ENCODE measurements around the gene TRAK2.

Gene TRAK2

GRCh38 chr2:201414099-201415023 lies 36.9 kb downstream of the TRAK2 start:
- Histone ChIP-seq H2BK5ac (ENCODE audit: low read depth, low read length, poor library complexity) (no peak overlapping the region), H3K9me3 (ENCODE audit: insufficient read depth, low read depth, low read length) (no peaks in the 10 kb centered on the region), H3K4me1 (ENCODE audit: control insufficient read depth in 1 of 2, insufficient read depth in 2 of 2, low read length in 2 of 2) (peaks cover 0 to 3% of the 10 kb centered on the region in 2 experiments), H3K36me3 (ENCODE audit: control insufficient read depth in 1 of 2, insufficient read depth in 2 of 2, low read length in 2 of 2) (no peaks in the 10 kb centered on the region), H3K4ac (ENCODE audit: low read depth, low read length) (no peak overlapping the region), H3K27ac (ENCODE audit: low read depth, low read length) (no peak overlapping the region), H2AFZ (ENCODE audit: insufficient read depth, low read length, poor library complexity) (no peak overlapping the region), H3K9ac (ENCODE audit: low read length) (no peak overlapping the region), H3K79me2 (ENCODE audit: control insufficient read depth, insufficient read depth, low read length, poor library complexity) (no peaks in the 10 kb centered on the region), H3K23ac (ENCODE audit: low read length) (no peak overlapping the region), H3K4me2 (ENCODE audit: low read length) (no peak overlapping the region), H2BK12ac (ENCODE audit: low read length) (no peak overlapping the region), H3K18ac (ENCODE audit: low read length) (no peak overlapping the region), H4K91ac (ENCODE audit: low read depth, low read length) (no peak overlapping the region), H4K8ac (ENCODE audit: low read depth, low read length) (no peak overlapping the region), H3K4me3 (ENCODE audit: low read depth, low read length) (no peak overlapping the region), H4K12ac (ENCODE audit: low read depth, low read length) (no peak overlapping the region), H3K14ac (ENCODE audit: low read length) (no peak overlapping the region), H3K27me3 (ENCODE audit: insufficient read depth, low read length) (no peaks in the 10 kb centered on the region), H2BK120ac (ENCODE audit: insufficient read depth, low read length, poor library complexity) (no peak overlapping the region), H2AK5ac (ENCODE audit: low read length) (no peak overlapping the region), H3K79me1 (ENCODE audit: low read length) (no peaks in the 10 kb centered on the region)
- WGBS (ENCODE audit: extremely low coverage, insufficient coverage, insufficient read length): no CpG with 5 or more reads among the region's 3 CpGs
- DNase-seq: no peak

GRCh38 chr2:201413552-201413951 lies 37.7 kb downstream of the TRAK2 start:
- Histone ChIP-seq H4K8ac (ENCODE audit: low read depth, low read length) (no peak overlapping the region), H3K23ac (ENCODE audit: low read length) (no peak overlapping the region), H2BK12ac (ENCODE audit: low read length) (no peak overlapping the region), H2AFZ (ENCODE audit: insufficient read depth, low read length, poor library complexity) (no peak overlapping the region), H3K9me3 (ENCODE audit: insufficient read depth, low read depth, low read length) (no peaks in the 10 kb centered on the region), H3K4me1 (ENCODE audit: control insufficient read depth in 1 of 2, insufficient read depth in 2 of 2, low read length in 2 of 2) (peaks cover 0 to 3% of the 10 kb centered on the region in 2 experiments), H3K4me2 (ENCODE audit: low read length) (no peak overlapping the region), H3K4ac (ENCODE audit: low read depth, low read length) (no peak overlapping the region), H3K9ac (ENCODE audit: low read length) (no peak overlapping the region), H3K18ac (ENCODE audit: low read length) (no peak overlapping the region), H4K91ac (ENCODE audit: low read depth, low read length) (no peak overlapping the region), H2BK120ac (ENCODE audit: insufficient read depth, low read length, poor library complexity) (no peak overlapping the region), H2BK5ac (ENCODE audit: low read depth, low read length, poor library complexity) (no peak overlapping the region), H3K27me3 (ENCODE audit: insufficient read depth, low read length) (no peaks in the 10 kb centered on the region), H3K79me2 (ENCODE audit: control insufficient read depth, insufficient read depth, low read length, poor library complexity) (no peaks in the 10 kb centered on the region), H3K79me1 (ENCODE audit: low read length) (no peaks in the 10 kb centered on the region), H4K12ac (ENCODE audit: low read depth, low read length) (no peak overlapping the region), H2AK5ac (ENCODE audit: low read length) (no peak overlapping the region), H3K27ac (ENCODE audit: low read depth, low read length) (no peak overlapping the region), H3K4me3 (ENCODE audit: low read depth, low read length) (no peak overlapping the region), H3K14ac (ENCODE audit: low read length) (no peak overlapping the region), H3K36me3 (ENCODE audit: control insufficient read depth in 1 of 2, insufficient read depth in 2 of 2, low read length in 2 of 2) (no peaks in the 10 kb centered on the region)
- no peak for DNase-seq
- WGBS (ENCODE audit: extremely low coverage, insufficient coverage, insufficient read length): no CpG with 5 or more reads among the region's 4 CpGs

GRCh38 chr2:201413143-201413542 lies 38.1 kb downstream of the TRAK2 start:
- H2AFZ ChIP-seq (ENCODE audit: insufficient read depth, low read length, poor library complexity): no peak overlapping the region
- DNase-seq: no peak
- no peaks in the 10 kb centered on the region for H3K79me2 ChIP-seq (ENCODE audit: control insufficient read depth, insufficient read depth, low read length, poor library complexity)
- H2AK5ac ChIP-seq (ENCODE audit: low read length): no peak overlapping the region
- no peak overlapping the region for H2BK5ac ChIP-seq (ENCODE audit: low read depth, low read length, poor library complexity)
- no peak overlapping the region for H4K8ac ChIP-seq (ENCODE audit: low read depth, low read length)
- no peaks in the 10 kb centered on the region for H3K36me3 ChIP-seq (ENCODE audit: control insufficient read depth in 1 of 2, insufficient read depth in 2 of 2, low read length in 2 of 2)
- no peak overlapping the region for H3K4me2 ChIP-seq (ENCODE audit: low read length)
- H3K14ac ChIP-seq (ENCODE audit: low read length): no peak overlapping the region
- H3K4me1 ChIP-seq (ENCODE audit: control insufficient read depth in 1 of 2, insufficient read depth in 2 of 2, low read length in 2 of 2): peaks cover 0 to 3% of the 10 kb centered on the region in 2 experiments
- no peak overlapping the region for H3K23ac ChIP-seq (ENCODE audit: low read length)
- H3K79me1 ChIP-seq (ENCODE audit: low read length): no peaks in the 10 kb centered on the region
- no CpG with 5 or more reads among the region's 2 CpGs for WGBS (ENCODE audit: extremely low coverage, insufficient coverage, insufficient read length)
- no peak overlapping the region for H3K4me3 ChIP-seq (ENCODE audit: low read depth, low read length)
- no peaks in the 10 kb centered on the region for H3K27me3 ChIP-seq (ENCODE audit: insufficient read depth, low read length)
- H3K9me3 ChIP-seq (ENCODE audit: insufficient read depth, low read depth, low read length): no peaks in the 10 kb centered on the region
- H4K91ac ChIP-seq (ENCODE audit: low read depth, low read length): no peak overlapping the region
- no peak overlapping the region for H2BK12ac ChIP-seq (ENCODE audit: low read length)
- no peak overlapping the region for H3K9ac ChIP-seq (ENCODE audit: low read length)
- H4K12ac ChIP-seq (ENCODE audit: low read depth, low read length): no peak overlapping the region
- H3K18ac ChIP-seq (ENCODE audit: low read length): no peak overlapping the region
- no peak overlapping the region for H3K27ac ChIP-seq (ENCODE audit: low read depth, low read length)
- H2BK120ac ChIP-seq (ENCODE audit: insufficient read depth, low read length, poor library complexity): no peak overlapping the region
- H3K4ac ChIP-seq (ENCODE audit: low read depth, low read length): no peak overlapping the region

GRCh38 chr2:201411421-201411820 lies 39.8 kb downstream of the TRAK2 start:
- no peak overlapping the region for H2BK5ac ChIP-seq (ENCODE audit: low read depth, low read length, poor library complexity)
- no peak overlapping the region for H3K9ac ChIP-seq (ENCODE audit: low read length)
- no peak overlapping the region for H4K8ac ChIP-seq (ENCODE audit: low read depth, low read length)
- H3K27ac ChIP-seq (ENCODE audit: low read depth, low read length): no peak overlapping the region
- no peak overlapping the region for H3K4ac ChIP-seq (ENCODE audit: low read depth, low read length)
- no peak overlapping the region for H3K23ac ChIP-seq (ENCODE audit: low read length)
- no peak overlapping the region for H4K12ac ChIP-seq (ENCODE audit: low read depth, low read length)
- H3K4me3 ChIP-seq (ENCODE audit: low read depth, low read length): no peak overlapping the region
- H4K91ac ChIP-seq (ENCODE audit: low read depth, low read length): no peak overlapping the region
- H3K27me3 ChIP-seq (ENCODE audit: insufficient read depth, low read length): no peaks in the 10 kb centered on the region
- no peak overlapping the region for H3K18ac ChIP-seq (ENCODE audit: low read length)
- no peak overlapping the region for H3K4me2 ChIP-seq (ENCODE audit: low read length)
- H3K14ac ChIP-seq (ENCODE audit: low read length): no peak overlapping the region
- H2AK5ac ChIP-seq (ENCODE audit: low read length): no peak overlapping the region
- H2BK12ac ChIP-seq (ENCODE audit: low read length): no peak overlapping the region
- H3K9me3 ChIP-seq (ENCODE audit: insufficient read depth, low read depth, low read length): no peaks in the 10 kb centered on the region
- no peaks in the 10 kb centered on the region for H3K79me2 ChIP-seq (ENCODE audit: control insufficient read depth, insufficient read depth, low read length, poor library complexity)
- peaks cover 0 to 3% of the 10 kb centered on the region in 2 experiments for H3K4me1 ChIP-seq (ENCODE audit: control insufficient read depth in 1 of 2, insufficient read depth in 2 of 2, low read length in 2 of 2)
- no peaks in the 10 kb centered on the region for H3K36me3 ChIP-seq (ENCODE audit: control insufficient read depth in 1 of 2, insufficient read depth in 2 of 2, low read length in 2 of 2)
- no peak overlapping the region for H2BK120ac ChIP-seq (ENCODE audit: insufficient read depth, low read length, poor library complexity)
- H2AFZ ChIP-seq (ENCODE audit: insufficient read depth, low read length, poor library complexity): no peak overlapping the region
- DNase-seq: peak; percentile 7 to 65
- H3K79me1 ChIP-seq (ENCODE audit: low read length): no peaks in the 10 kb centered on the region
